Gastrocnemius medialis (tissue), 4 donors: Measurements from ENCODE around the gene OXNAD1. TPM values are rescaled to one million over a fixed set of nuclear protein-coding genes. Genes with fewer than 3 reads are reported as not detected.

Experiments
- ATAC-seq, 2 donors: fragments of 150-250 bp; one replicate each; pipeline ENCODE4 v1.9.1; 2016
- DNase-seq, 2 donors: peaks; one replicate each; pipeline ENCODE4 v3.0.0-alpha.2; 2019
- H3K27ac ChIP-seq, 4 donors: fragments of 200-600 bp; sonication (generic); 1 replicate in 1 of 4; 2 replicates in 3 of 4; pipeline ENCODE4 v1.5.1; 2016 to 2018; ENCODE audit warnings: mild to moderate bottlenecking in 2 of 4, moderate library complexity in 1 of 4
- H3K27me3 ChIP-seq, 3 donors: fragments of 200-600 bp; sonication (generic) in 2 of 3; 1 replicate in 1 of 3; 2 replicates in 2 of 3; pipeline versions ENCODE4 v1.5.1 to v1.6.0; 2016 to 2019; ENCODE audit warnings: mild to moderate bottlenecking in 1 of 3, moderate library complexity in 1 of 3
- H3K36me3 ChIP-seq, 2 donors: fragments of 200-600 bp; sonication (generic) in 1 of 2; one replicate each; pipeline ENCODE4 v1.5.1; 2017 to 2018
- H3K4me1 ChIP-seq, 2 donors: fragments of 200-600 bp; sonication (generic) in 1 of 2; one replicate each; pipeline ENCODE4 v1.5.1; 2016 to 2017; ENCODE audit warnings: mild to moderate bottlenecking in 2 of 2
- H3K4me3 ChIP-seq, 4 donors: fragments of 200-600 bp; sonication (generic) in 3 of 4; 1 replicate in 1 of 4; 2 replicates in 3 of 4; pipeline ENCODE4 v1.5.1; 2016 to 2019; ENCODE audit warnings: mild to moderate bottlenecking in 2 of 4
- H3K9me3 ChIP-seq, 3 donors: fragments of 200-600 bp; sonication (generic) in 2 of 3; 1 replicate in 1 of 3; 2 replicates in 2 of 3; pipeline ENCODE4 v1.5.1; 2016 to 2019
- CTCF ChIP-seq, 5 experiments: fragments of 450-650 bp in 3 of 5; fragments of 200-600 bp in 2 of 5; sonication (generic) in 2 of 5; IDR thresholded peaks in 4 of 5; conservative IDR thresholded peaks in 1 of 5; 1 replicate in 4 of 5; 2 replicates in 1 of 5; pipeline ENCODE4 v1.5.1; 2016 to 2019; ENCODE audit warnings: antibody characterized with exemption in 5 of 5, mild to moderate bottlenecking in 3 of 5, moderate library complexity in 3 of 5
- POLR2A ChIP-seq, 2 donors: fragments of 450-650 bp; IDR thresholded peaks; one replicate each; pipeline ENCODE4 v1.6.1; 2017; ENCODE audit warnings: antibody characterized with exemption in 2 of 2, mild to moderate bottlenecking in 2 of 2, moderate library complexity in 2 of 2
- in situ Hi-C, 4 donors: fragments of 200-750 bp; cut with MboI; loops; one replicate each; pipeline versions ENCODE4 v1.15.0 to v1.8.0; 2017; ENCODE audit warnings: low sequenced_read_pairs in 4 of 4
- intact Hi-C: fragments of 100-400 bp; cut with DNase I; formaldehyde crosslinking; loops from one replicate; pipeline ENCODE4 v1.15.1; 2023; ENCODE audit warnings: low total_unique reads
- total RNA-seq, 4 donors: library from RNA; depleted of rRNA; stranded (reverse); fragments of >200 nt; gene quantifications; one replicate each; pipeline versions ENCODE4 v1.1.0 to v1.2.3, GENCODE V29; 2016

OXNAD1 gene
- total RNA-seq, 4 donors from 2014 or later = 12.3 to 28.6 (median 17.1) TPM

DNA sequence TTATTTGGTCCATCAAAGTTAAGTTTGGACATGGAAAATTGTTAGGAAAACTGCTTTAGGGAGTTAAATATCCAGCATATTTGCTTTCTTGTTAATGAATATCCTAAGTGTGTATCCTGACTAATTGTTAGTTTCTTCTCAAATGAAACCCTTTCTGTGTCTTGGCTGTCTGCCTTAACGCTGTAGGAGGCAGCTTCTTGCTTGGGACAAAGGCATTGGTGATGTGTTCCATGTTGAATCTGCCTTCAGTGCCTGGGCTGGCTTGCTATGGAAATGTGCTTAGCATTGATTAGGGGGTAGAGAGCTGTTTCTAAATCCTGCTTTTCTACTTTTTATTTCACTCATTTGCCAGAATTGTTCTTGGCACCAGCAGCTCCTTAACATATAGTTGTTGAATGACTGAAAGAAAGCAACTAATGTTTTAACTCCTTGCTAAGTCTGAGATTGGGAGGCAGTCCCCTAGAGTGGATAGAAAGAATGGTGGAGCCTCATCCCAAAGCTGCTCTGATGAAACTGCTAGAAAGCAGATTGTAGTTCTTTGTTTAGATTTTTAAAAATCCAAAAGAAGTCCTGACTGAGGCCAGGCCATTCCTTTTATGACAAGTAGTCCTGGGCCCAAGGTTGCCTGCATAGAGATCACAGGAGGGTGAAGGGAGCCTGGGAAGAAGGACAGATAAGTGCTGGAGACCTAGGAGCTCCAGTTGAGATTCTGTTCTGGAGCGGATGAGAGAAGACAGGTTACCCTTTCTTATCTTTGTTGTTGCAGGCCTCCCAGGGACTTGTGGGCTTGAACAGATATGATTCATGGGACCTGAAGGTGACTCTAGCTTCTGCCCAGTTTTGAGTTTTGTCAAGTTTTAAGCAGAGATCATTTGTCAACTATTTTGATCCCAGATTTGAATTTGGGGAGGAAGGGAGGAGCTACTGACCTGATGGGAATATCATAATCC lies 39.3 kb downstream of the OXNAD1 start:
- ATAC-seq (no peak), DNase-seq (no peak)
- Histone ChIP-seq H3K4me1 (peaks cover 0 to 8% of the 10 kb centered on the region in 2 donors), H3K27ac (no peak overlapping the region), H3K27me3 (no peaks in the 10 kb centered on the region), H3K9me3 (no peaks in the 10 kb centered on the region), H3K36me3 (peaks cover 0 to 22% of the 10 kb centered on the region in 2 donors), H3K4me3 (no peak overlapping the region)
- no peak for TF ChIP-seq POLR2A (IDR thresholded peaks at IDR 0.05)
- no peak for TF ChIP-seq CTCF (IDR thresholded peaks at IDR 0.05 in 4 of 5, conservative IDR thresholded peaks at IDR 0.05 in 1 of 5)
- intact Hi-C loops (no loop called here), in situ Hi-C loops (no loop called here)

GRCh38 chr3:16305111-16305541 lies 40.1 kb downstream of the OXNAD1 start:
- H3K36me3 ChIP-seq = peaks cover 0 to 22% of the 10 kb centered on the region in 2 donors
- TF ChIP-seq POLR2A (IDR thresholded peaks at IDR 0.05) = no peak
- no peak for TF ChIP-seq CTCF (IDR thresholded peaks at IDR 0.05 in 4 of 5, conservative IDR thresholded peaks at IDR 0.05 in 1 of 5)
- H3K4me3 ChIP-seq = no peak overlapping the region
- DNase-seq = no peak
- no peaks in the 10 kb centered on the region for H3K27me3 ChIP-seq
- ATAC-seq = no peak
- no peaks in the 10 kb centered on the region for H3K9me3 ChIP-seq
- in situ Hi-C loops (no loop called here), intact Hi-C loops (no loop called here)
- peaks cover 0 to under 1% of the 10 kb centered on the region in 2 donors for H3K4me1 ChIP-seq
- H3K27ac ChIP-seq = no peak overlapping the region

- Histone ChIP-seq H3K27me3 (no peaks in the 10 kb centered on the region), H3K27ac (no peak overlapping the region), H3K4me1 (peaks cover 19 to 21% of the 10 kb centered on the region in 2 donors), H3K36me3 (peaks cover 0 to 4% of the 10 kb centered on the region in 2 donors), H3K9me3 (no peaks in the 10 kb centered on the region), H3K4me3 (no peak overlapping the region)
- intact Hi-C loops (no loop called here), in situ Hi-C loops (no loop called here)
- no peak for ATAC-seq
- DNase-seq = no peak
- TF ChIP-seq POLR2A (IDR thresholded peaks at IDR 0.05) (no peak), CTCF (IDR thresholded peaks at IDR 0.05 in 4 of 5, conservative IDR thresholded peaks at IDR 0.05 in 1 of 5) (no peak)
Measured at GRCh38 chr3:16307832-16308531, 43.0 kb downstream of the OXNAD1 start.

GRCh38 chr3:16308727-16309126 lies 43.7 kb downstream of the OXNAD1 start:
- intact Hi-C loops = no loop called here
- Histone ChIP-seq H3K4me3 (no peak overlapping the region), H3K4me1 (peaks cover 20 to 21% of the 10 kb centered on the region in 2 donors), H3K27ac (no peak overlapping the region), H3K27me3 (no peaks in the 10 kb centered on the region), H3K36me3 (peaks cover 0 to 5% of the 10 kb centered on the region in 2 donors), H3K9me3 (no peaks in the 10 kb centered on the region)
- ATAC-seq (no peak), DNase-seq (no peak)
- TF ChIP-seq POLR2A (IDR thresholded peaks at IDR 0.05) (no peak), CTCF (IDR thresholded peaks at IDR 0.05 in 4 of 5, conservative IDR thresholded peaks at IDR 0.05 in 1 of 5) (no peak)
- in situ Hi-C loops = no loop called here
